ENCODE measurements around the gene TNRC6B.

The TNRC6B gene

GRCh38 chr22:40176921-40177737 is 596 bp upstream of the TNRC6B start:
- H3K4me3 ChIP-seq (replicated peaks in 1 of 2; ENCODE audit: low read depth in 2 of 2, low read length in 2 of 2): peak overlapping the region; percentile 35 to 75
- peak; percentile 69 to 82 for DNase-seq (ENCODE audit: low read depth in 2 of 2)
- no peak for TF ChIP-seq CTCF (IDR thresholded peaks at IDR 0.05; ENCODE audit: low read depth, low read length)

- no peak for TF ChIP-seq CTCF (IDR thresholded peaks at IDR 0.05; ENCODE audit: low read depth, low read length)
These were observed 988 bp downstream of the TNRC6B start for GRCh38 chr22:40178417-40179409.

DNA sequence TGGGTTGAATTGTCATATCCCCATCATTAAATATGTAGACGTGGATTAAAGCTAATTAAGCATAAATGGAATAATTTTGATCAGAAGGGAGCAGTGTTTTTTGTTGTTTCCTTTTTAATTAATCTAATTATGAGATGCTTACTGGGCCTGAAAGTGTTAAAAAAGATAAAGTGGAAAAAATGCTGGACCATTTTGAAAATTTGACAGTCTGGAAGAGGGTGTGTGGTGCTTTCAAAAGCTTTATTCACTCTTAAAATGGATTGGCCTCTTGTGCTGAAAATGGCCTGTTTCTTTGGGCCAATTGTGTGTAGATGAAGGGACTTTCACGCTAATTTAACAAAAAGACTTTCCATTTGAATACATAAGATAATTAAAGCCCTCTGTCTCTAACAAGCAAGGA is 1.8 kb downstream of the TNRC6B start:
- DNase-seq (ENCODE audit: low read depth in 2 of 2): no peak
- H3K4me3 ChIP-seq (replicated peaks in 1 of 2; ENCODE audit: low read depth in 2 of 2, low read length in 2 of 2): peak overlapping the region; percentile 67 to 75
- TF ChIP-seq CTCF (IDR thresholded peaks at IDR 0.05; ENCODE audit: low read depth, low read length): no peak

More at GRCh38 chr22:40178417-40179409, 988 bp downstream of the TNRC6B start:
- DNase-seq (ENCODE audit: low read depth in 2 of 2): peak; percentile 53 to 55
- peak overlapping the region; percentile 67 to 75 for H3K4me3 ChIP-seq (replicated peaks in 1 of 2; ENCODE audit: low read depth in 2 of 2, low read length in 2 of 2)

- TF ChIP-seq CTCF (IDR thresholded peaks at IDR 0.05; ENCODE audit: low read depth, low read length): no peak
- H3K4me3 ChIP-seq (replicated peaks in 1 of 2; ENCODE audit: low read depth in 2 of 2, low read length in 2 of 2): peak overlapping the region in 1 of 2 donors; percentile 75
- no peak for DNase-seq (ENCODE audit: low read depth in 2 of 2)
These were observed 2.7 kb downstream of the TNRC6B start for GRCh38 chr22:40180403-40180802.

DNA sequence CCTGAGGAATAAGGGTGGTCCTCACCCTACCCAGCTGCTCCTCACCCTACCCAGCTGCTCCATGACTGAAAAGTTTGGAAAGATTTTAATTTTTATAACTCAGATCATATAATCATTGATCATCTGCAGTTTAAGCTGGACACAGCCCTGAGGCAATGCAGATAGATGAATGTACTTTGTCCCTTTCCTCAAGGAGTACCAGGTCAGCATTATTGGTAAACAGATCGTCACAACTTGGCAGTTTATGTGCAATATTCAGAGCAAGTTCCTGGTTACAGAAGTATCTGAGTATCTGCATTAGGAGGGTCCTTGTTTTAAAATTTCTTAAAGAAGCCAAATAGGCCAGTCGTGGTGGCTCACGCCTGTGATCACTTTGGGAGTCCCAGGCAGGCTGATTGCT is 3.6 kb downstream of the TNRC6B start:
- no peak overlapping the region for H3K4me3 ChIP-seq (replicated peaks in 1 of 2; ENCODE audit: low read depth in 2 of 2, low read length in 2 of 2)
- no peak for TF ChIP-seq CTCF (IDR thresholded peaks at IDR 0.05; ENCODE audit: low read depth, low read length)
- no peak for DNase-seq (ENCODE audit: low read depth in 2 of 2)

DNA sequence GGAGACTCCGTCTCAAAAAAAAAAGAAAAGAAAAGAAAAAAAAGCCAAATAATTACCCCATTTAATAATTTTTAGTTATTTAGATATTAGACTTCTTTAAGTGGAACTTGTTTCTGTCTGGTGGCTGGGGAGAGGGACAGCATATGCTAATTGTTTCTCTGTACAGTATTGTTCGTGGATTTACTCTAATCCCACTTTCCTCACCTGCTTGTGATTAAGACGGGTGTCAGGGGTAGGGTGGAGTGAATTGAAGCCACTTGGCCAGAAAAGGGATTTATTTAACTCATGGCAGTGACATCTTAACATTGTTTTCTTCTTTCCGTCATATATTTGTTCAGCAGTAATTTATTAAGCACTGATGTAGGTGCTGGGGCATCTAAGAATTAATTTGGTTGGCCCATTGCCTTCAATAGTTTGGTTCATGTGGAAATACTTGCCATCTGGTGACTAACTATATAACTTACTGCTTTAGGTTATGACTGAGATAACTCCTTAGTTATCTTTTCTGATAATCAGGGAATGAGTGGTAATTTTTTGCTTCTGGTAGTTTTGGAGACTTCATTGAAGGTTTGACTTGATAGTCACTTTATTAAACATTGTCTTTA is 4.6 kb downstream of the TNRC6B start:
- no peak for DNase-seq (ENCODE audit: low read depth in 2 of 2)
- no peak for TF ChIP-seq CTCF (IDR thresholded peaks at IDR 0.05; ENCODE audit: low read depth, low read length)
- no peak overlapping the region for H3K4me3 ChIP-seq (replicated peaks in 1 of 2; ENCODE audit: low read depth in 2 of 2, low read length in 2 of 2)

Measured in cardiac fibroblast (primary cell).